A673 (cell line): ENCODE measurements around the gene RPL39L. TPM values are rescaled to one million over a fixed set of nuclear protein-coding genes. Genes with fewer than 3 reads are reported as not detected.

Source experiments
- BruUV-seq: library from RNA; stranded (reverse); fragments of 400-500 nt; replicated peaks from 2 replicates; lab custom pipeline; 2021; lab: Mats Ljungman, UMichigan
- CTCF ChIA-PET: fragments of 300-600 bp; sonication (Branson Sonifier 250); formaldehyde crosslinking; loops from one replicate; lab custom pipeline; 2022; ENCODE audit warnings: antibody characterized with exemption; lab: Charles Lee
- POLR2A ChIA-PET: fragments of 300-600 bp; sonication (Branson Sonifier 250); formaldehyde crosslinking; loops from one replicate; lab custom pipeline; 2022; ENCODE audit warnings: antibody characterized with exemption; ENCODE audit not compliant: low non-redundant PET; lab: Charles Lee
- DNase-seq: peaks from one replicate; pipeline ENCODE4 v3.0.0-alpha.2; 2015; ENCODE audit warnings: low spot score
- H3K27ac ChIP-seq: fragments of 200-600 bp; sonication (generic); 2 replicates; pipeline ENCODE4 v1.5.1; 2016; ENCODE audit warnings: mixed run types, low read depth, mild to moderate bottlenecking, mixed read lengths, antibody characterized with exemption, low read length; ENCODE audit not compliant: poor library complexity, severe bottlenecking
- H3K27me3 ChIP-seq: fragments of 200-600 bp; sonication (generic); replicated peaks from 2 replicates; pipeline ENCODE4 v1.6.1; 2017; ENCODE audit warnings: mixed run types, low read depth, mild to moderate bottlenecking, mixed read lengths, antibody characterized with exemption, low read length; ENCODE audit not compliant: insufficient read depth, poor library complexity
- H3K36me3 ChIP-seq: fragments of 200-600 bp; sonication (generic); 2 replicates; pipeline ENCODE4 v1.6.1; 2016; ENCODE audit warnings: mixed run types, mild to moderate bottlenecking, mixed read lengths, antibody characterized with exemption, low read length; ENCODE audit not compliant: insufficient read depth, poor library complexity, severe bottlenecking
- H3K4me1 ChIP-seq: fragments of 200-600 bp; sonication (generic); 2 replicates; pipeline ENCODE4 v1.6.1; 2017; ENCODE audit warnings: mixed run types, mild to moderate bottlenecking, mixed read lengths, antibody characterized with exemption, low read length; ENCODE audit not compliant: insufficient read depth, poor library complexity, severe bottlenecking
- H3K4me3 ChIP-seq: fragments of 200-600 bp; sonication (generic); 2 replicates; pipeline ENCODE4 v1.5.1; 2016; ENCODE audit warnings: low read depth, mixed run types, mild to moderate bottlenecking, mixed read lengths, low read length; ENCODE audit not compliant: poor library complexity, severe bottlenecking
- H3K9me3 ChIP-seq: fragments of 200-600 bp; sonication (generic); 2 replicates; pipeline ENCODE4 v1.6.1; 2016; ENCODE audit warnings: mixed run types, low read depth, mild to moderate bottlenecking, mixed read lengths, antibody characterized with exemption, low read length; ENCODE audit not compliant: poor library complexity, severe bottlenecking
- EZH2 ChIP-seq: fragments of 200-600 bp; sonication (generic); IDR thresholded peaks from 2 replicates; pipeline ENCODE4 v1.6.1; 2017; ENCODE audit warnings: borderline replicate concordance, low read depth, mild to moderate bottlenecking, mixed read lengths, antibody characterized with exemption, low read length; ENCODE audit not compliant: poor library complexity, severe bottlenecking
- intact Hi-C: fragments of 100-400 bp; cut with micrococcal nuclease; formaldehyde crosslinking; loops from one replicate; pipeline ENCODE4 v1.10.0; 2022; ENCODE audit not compliant: unreplicated experiment
- total RNA-seq: library from RNA; stranded (reverse); gene quantifications from 2 replicates; pipeline ENCODE4 v1.2.3, GENCODE V29; 2021
- TF ChIP-seq, protein P1 (sequence below): fragments of 300-800, 200-600 bp; sonication (generic); conservative IDR thresholded peaks from 2 replicates; pipeline ENCODE4 v1.5.1; 2017; ENCODE audit warnings: low read depth, mild to moderate bottlenecking, antibody characterized with exemption, low read length, moderate library complexity, mixed read lengths

The RPL39L gene
- total RNA-seq, 1 experiment from 2014 or later = 35.3 TPM

DNA sequence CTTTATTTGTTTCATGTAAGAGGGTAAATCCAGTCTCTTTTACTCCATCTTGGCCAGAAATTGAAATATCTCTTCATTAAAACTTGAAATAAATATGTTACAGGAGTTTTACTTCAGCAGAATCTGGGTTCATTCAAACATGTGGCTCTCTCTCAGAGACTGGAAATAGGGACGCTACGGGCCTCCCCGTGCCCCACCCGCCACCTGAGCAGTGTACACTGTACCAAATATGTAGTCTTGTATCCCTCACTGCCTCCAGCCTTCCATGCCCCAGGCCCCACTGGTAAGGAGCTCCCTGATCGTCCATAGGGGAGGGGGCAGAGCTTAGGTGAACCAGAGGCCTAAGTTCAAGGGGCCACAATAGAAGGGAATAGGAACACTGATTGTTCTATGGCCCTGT is 36.0 kb downstream of the RPL39L start:
- Histone ChIP-seq H3K36me3 (no peaks in the 10 kb centered on the region), H3K27ac (no peak overlapping the region), H3K27me3 (no peaks in the 10 kb centered on the region), H3K9me3 (peaks cover 13% of the 10 kb centered on the region), H3K4me1 (peaks cover 14% of the 10 kb centered on the region), H3K4me3 (no peak overlapping the region)
- ChIA-PET POLR2A (no interaction called here), CTCF (interaction anchor here (0.7 kb wide), 1 partner anchor 62 kb away, joined by 3 read pairs; no protein-coding TSS in a partner anchor)
- TF ChIP-seq, protein P1, sequence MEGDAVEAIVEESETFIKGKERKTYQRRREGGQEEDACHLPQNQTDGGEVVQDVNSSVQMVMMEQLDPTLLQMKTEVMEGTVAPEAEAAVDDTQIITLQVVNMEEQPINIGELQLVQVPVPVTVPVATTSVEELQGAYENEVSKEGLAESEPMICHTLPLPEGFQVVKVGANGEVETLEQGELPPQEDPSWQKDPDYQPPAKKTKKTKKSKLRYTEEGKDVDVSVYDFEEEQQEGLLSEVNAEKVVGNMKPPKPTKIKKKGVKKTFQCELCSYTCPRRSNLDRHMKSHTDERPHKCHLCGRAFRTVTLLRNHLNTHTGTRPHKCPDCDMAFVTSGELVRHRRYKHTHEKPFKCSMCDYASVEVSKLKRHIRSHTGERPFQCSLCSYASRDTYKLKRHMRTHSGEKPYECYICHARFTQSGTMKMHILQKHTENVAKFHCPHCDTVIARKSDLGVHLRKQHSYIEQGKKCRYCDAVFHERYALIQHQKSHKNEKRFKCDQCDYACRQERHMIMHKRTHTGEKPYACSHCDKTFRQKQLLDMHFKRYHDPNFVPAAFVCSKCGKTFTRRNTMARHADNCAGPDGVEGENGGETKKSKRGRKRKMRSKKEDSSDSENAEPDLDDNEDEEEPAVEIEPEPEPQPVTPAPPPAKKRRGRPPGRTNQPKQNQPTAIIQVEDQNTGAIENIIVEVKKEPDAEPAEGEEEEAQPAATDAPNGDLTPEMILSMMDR = no peak
- TF ChIP-seq EZH2 = no peak
- DNase-seq = no peak
- no TSS peak for BruUV-seq
- intact Hi-C loops = no loop called here

DNA sequence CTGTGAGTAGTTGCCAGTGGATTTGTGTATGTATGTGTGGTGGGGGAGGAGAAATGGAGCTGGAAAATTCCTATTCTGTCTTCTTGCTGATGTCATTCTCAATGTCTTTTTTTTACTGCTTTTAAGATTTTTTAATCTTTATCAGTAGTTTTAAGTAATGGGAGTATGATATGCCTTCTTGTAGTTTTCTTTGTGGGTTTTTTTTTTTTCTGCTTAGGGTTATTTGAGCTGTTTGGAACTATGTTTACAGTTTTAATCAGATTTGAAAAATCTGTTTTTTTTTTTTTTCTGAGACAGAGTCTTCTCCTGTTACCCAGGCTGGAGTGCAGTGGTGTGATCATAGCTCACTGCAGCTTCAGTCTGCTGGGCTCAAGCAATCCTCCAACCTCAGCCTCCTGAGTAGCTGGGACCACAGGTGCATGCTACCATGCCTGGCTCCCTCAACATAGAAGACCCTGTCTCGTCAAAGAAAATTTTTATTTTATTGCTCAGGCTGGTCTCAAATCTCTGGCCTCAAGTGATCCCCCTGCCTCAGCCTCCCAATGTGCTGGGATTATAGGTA is 37.1 kb downstream of the RPL39L start:
- TF ChIP-seq, protein P1 = no peak
- TF ChIP-seq EZH2 = no peak
- Histone ChIP-seq H3K9me3 (peaks cover 18% of the 10 kb centered on the region), H3K36me3 (no peaks in the 10 kb centered on the region), H3K27ac (peak overlapping the region; percentile 75), H3K4me3 (peak overlapping the region; percentile 20), H3K27me3 (no peaks in the 10 kb centered on the region), H3K4me1 (peaks cover 14% of the 10 kb centered on the region)
- TSS peak; percentile 82 for BruUV-seq
- ChIA-PET CTCF (interaction anchor here (0.7 to 1.9 kb wide), 2 partner anchors 9 to 11 kb away, joined by 4 to 7 read pairs; no protein-coding TSS in a partner anchor), POLR2A (interaction anchor here (0.6 kb wide), 1 partner anchor 314 kb away, joined by 4 read pairs; no protein-coding TSS in a partner anchor)
- no peak for DNase-seq
- intact Hi-C loops = no loop called here

DNA sequence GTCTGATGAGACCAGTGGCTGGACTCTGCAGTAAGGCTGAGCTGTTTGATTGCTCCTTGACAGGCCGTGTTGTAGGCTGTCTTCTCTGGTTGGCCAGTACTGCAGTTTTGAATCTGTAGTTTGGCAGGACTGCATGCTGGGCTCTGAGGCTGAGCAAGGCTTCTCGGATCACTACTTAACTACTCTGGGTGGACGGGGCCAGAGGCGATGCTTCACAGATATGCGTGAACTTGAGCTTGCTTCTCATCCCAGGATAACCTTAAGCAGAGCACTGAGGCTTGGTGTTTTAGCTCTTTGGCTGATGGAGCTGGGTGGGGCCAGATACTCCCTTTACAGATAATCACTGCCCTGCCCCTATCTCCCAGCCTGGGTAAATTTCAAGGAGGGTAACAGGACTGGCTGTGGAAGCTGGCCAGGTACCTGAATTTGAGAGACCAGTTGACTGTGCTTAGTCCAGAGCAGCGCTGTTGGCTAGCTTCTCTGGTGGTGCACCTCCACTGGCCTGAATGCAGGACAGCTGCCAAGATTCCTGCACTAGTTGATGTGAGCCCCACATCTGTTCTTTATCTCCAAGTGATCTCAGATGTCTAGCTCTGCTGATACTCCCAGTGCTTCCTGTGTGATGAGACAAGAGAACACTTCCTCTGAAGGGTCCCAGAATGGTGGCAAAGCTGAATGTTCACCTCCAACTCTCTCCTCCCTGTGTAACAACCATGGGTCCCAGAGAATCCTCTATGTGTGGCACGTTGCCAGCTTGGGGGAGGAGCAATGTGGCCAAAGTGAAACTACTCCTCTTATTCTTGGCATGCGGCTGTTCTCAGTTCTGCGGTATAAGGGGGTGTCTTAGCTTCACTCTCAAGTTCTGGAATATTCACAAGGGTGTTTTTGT is 37.9 kb downstream of the RPL39L start:
- peaks cover 22% of the 10 kb centered on the region for H3K9me3 ChIP-seq
- intact Hi-C loops = no loop called here
- no peaks in the 10 kb centered on the region for H3K27me3 ChIP-seq
- peak overlapping the region; percentile 20 for H3K4me3 ChIP-seq
- H3K4me1 ChIP-seq = peaks cover 14% of the 10 kb centered on the region
- peak; percentile 82 for DNase-seq
- peak overlapping the region; percentile 75 for H3K27ac ChIP-seq
- CTCF ChIA-PET = interaction anchor here (1.1 to 1.9 kb wide), 2 partner anchors 12 to 252 kb away, joined by 3 to 7 read pairs; no protein-coding TSS in a partner anchor
- POLR2A ChIA-PET = interaction anchor here (0.6 kb wide), 1 partner anchor 313 kb away, joined by 4 read pairs; no protein-coding TSS in a partner anchor
- H3K36me3 ChIP-seq = no peaks in the 10 kb centered on the region
- BruUV-seq = no TSS peak
- no peak for TF ChIP-seq EZH2
- TF ChIP-seq, protein P1 = no peak
